Bronchial epithelial cell (primary cell): ENCODE measurements around the gene CCR7. TPM values are rescaled to one million over a fixed set of nuclear protein-coding genes. Genes with fewer than 3 reads are reported as not detected.
A peak's percentile ranks its signal among the peaks of the same experiment; 100 is the strongest.

Source experiments
- DNase-seq: peaks from one replicate; pipeline ENCODE4 v3.0.0-alpha.2; 2010; ENCODE audit warnings: low read depth
- FAIRE-seq: peaks from 2 replicates; lab custom pipeline; 2011; peaks lifted over from hg19 to GRCh38; lab: Jason Lieb, UNC
- H3K27me3 ChIP-seq: 2 replicates; pipeline ENCODE4 v1.5.1; 2011; ENCODE audit warnings: low read length; ENCODE audit not compliant: control insufficient read depth, insufficient read depth
- H3K36me3 ChIP-seq: 2 replicates; pipeline ENCODE4 v1.5.1; 2011; ENCODE audit warnings: low read length; ENCODE audit not compliant: control insufficient read depth, insufficient read depth
- H3K4me3 ChIP-seq: 2 replicates; pipeline ENCODE4 v1.5.1; 2011; ENCODE audit warnings: mild to moderate bottlenecking, low read depth, low read length, control low read depth
- CTCF ChIP-seq: IDR thresholded peaks from 2 replicates; pipeline ENCODE4 v1.5.1; 2011; ENCODE audit warnings: mild to moderate bottlenecking, moderate library complexity, low read length, control low read depth, inconsistent platforms; ENCODE audit not compliant: insufficient read depth, severe bottlenecking
- total RNA-seq: library from RNA; depleted of rRNA; stranded (reverse); fragments of >200 nt; gene quantifications from 2 replicates; pipeline ENCODE4 v1.2.1, GENCODE V29; 2014

The CCR7 gene
- total RNA-seq, 1 donor from 2014 or later: not detected

- no peak overlapping the region for H3K4me3 ChIP-seq
- no peak for FAIRE-seq
- TF ChIP-seq CTCF: no peak
Measured at GRCh38 chr17:40517286-40517662, 48.0 kb downstream of the CCR7 start.

GRCh38 chr17:40516581-40517285, 48.5 kb downstream of the CCR7 start:
- no peak for TF ChIP-seq CTCF
- peak; percentile 74 for DNase-seq

More at GRCh38 chr17:40517286-40517662, 48.0 kb downstream of the CCR7 start:
- Histone ChIP-seq H3K36me3 (no peaks in the 10 kb centered on the region), H3K27me3 (no peaks in the 10 kb centered on the region)
- DNase-seq: no peak

GRCh38 chr17:40515491-40516041, 49.7 kb downstream of the CCR7 start:
- no peak for TF ChIP-seq CTCF
- no peak for FAIRE-seq
- Histone ChIP-seq H3K27me3 (no peaks in the 10 kb centered on the region), H3K4me3 (no peak overlapping the region), H3K36me3 (no peaks in the 10 kb centered on the region)
- no peak for DNase-seq

More at GRCh38 chr17:40516581-40517285, 48.5 kb downstream of the CCR7 start:
- Histone ChIP-seq H3K4me3 (no peak overlapping the region), H3K36me3 (no peaks in the 10 kb centered on the region), H3K27me3 (no peaks in the 10 kb centered on the region)
- FAIRE-seq: no peak

- FAIRE-seq (no peak), DNase-seq (no peak)
- H3K36me3 ChIP-seq: no peaks in the 10 kb centered on the region
- H3K27me3 ChIP-seq: no peaks in the 10 kb centered on the region
- H3K4me3 ChIP-seq: no peak overlapping the region
- TF ChIP-seq CTCF: no peak
Measured at GRCh38 chr17:40515011-40515410, 50.3 kb downstream of the CCR7 start.

- no peak for DNase-seq
- TF ChIP-seq CTCF: no peak
- no peak overlapping the region for H3K4me3 ChIP-seq
- no peak for FAIRE-seq
- no peaks in the 10 kb centered on the region for H3K36me3 ChIP-seq
- no peaks in the 10 kb centered on the region for H3K27me3 ChIP-seq
Measured at GRCh38 chr17:40514013-40514875, 51.0 kb downstream of the CCR7 start.
